GM21737 (cell line): ENCODE results near the gene INSYN1.

Source experiments
- ATAC-seq: cut with Tn5 transposase; IDR thresholded peaks from one replicate; pipeline ENCODE4 v1.9.1; 2021; ENCODE audit warnings: mild to moderate bottlenecking, moderate library complexity; ENCODE audit not compliant: unreplicated experiment

Gene INSYN1

GRCh38 chr15:73694419-73694818, 58.7 kb downstream of the INSYN1 start:
- no peak for ATAC-seq

- no peak for ATAC-seq
These were observed 61.8 kb downstream of the INSYN1 start for GRCh38 chr15:73691396-73691795.

- ATAC-seq: no peak
These were observed 64.7 kb downstream of the INSYN1 start for GRCh38 chr15:73688455-73688854.

- no peak for ATAC-seq
These were observed 65.8 kb downstream of the INSYN1 start for GRCh38 chr15:73687351-73687750.

GRCh38 chr15:73686781-73687256, 66.3 kb downstream of the INSYN1 start:
- no peak for ATAC-seq

- no peak for ATAC-seq
These were observed 67.2 kb downstream of the INSYN1 start for GRCh38 chr15:73685981-73686380.
